Measurements from ENCODE around the gene RCBTB1.

DNA sequence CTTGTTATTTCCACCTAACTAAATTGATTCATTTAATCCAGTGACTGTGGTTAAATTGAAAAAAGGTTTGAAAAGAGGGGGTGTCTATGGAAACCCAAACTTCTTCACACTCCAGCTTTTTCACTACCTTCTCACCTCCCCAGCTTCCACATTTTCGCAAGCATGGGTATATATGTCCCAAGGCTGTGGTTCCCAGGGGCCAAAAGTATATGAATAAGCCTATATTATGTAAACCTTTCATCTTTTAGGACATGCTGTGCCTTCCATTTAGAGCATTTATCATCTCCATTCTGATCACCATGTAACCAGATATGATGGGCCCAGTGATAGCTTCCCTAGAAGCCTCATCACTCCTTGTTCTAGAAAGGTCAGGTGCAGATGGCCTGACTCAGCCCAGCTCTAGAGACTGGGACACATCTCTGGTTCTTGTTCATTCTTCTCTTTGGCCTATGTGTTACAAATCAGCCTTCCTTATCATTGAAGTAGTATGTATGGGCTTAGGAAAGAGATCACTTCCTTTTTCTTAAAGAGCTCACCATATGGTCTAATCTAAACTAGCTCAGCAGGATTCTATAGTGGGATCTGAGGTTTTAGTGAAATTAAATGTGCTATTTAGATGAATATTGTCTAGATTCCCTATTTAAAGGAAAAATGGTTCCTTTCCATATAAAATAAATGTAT, 23.4 kb upstream of the RCBTB1 start:
- TF ChIP-seq, protein P1, sequence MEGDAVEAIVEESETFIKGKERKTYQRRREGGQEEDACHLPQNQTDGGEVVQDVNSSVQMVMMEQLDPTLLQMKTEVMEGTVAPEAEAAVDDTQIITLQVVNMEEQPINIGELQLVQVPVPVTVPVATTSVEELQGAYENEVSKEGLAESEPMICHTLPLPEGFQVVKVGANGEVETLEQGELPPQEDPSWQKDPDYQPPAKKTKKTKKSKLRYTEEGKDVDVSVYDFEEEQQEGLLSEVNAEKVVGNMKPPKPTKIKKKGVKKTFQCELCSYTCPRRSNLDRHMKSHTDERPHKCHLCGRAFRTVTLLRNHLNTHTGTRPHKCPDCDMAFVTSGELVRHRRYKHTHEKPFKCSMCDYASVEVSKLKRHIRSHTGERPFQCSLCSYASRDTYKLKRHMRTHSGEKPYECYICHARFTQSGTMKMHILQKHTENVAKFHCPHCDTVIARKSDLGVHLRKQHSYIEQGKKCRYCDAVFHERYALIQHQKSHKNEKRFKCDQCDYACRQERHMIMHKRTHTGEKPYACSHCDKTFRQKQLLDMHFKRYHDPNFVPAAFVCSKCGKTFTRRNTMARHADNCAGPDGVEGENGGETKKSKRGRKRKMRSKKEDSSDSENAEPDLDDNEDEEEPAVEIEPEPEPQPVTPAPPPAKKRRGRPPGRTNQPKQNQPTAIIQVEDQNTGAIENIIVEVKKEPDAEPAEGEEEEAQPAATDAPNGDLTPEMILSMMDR (IDR thresholded peaks at IDR 0.05): no peak
- TF ChIP-seq POLR2A (IDR thresholded peaks at IDR 0.05): no peak
